Astrocyte (in vitro differentiated cells and primary cell): Measurements from ENCODE around the gene RTKN. TPM values are rescaled to one million over a fixed set of nuclear protein-coding genes. Genes with fewer than 3 reads are reported as not detected.

Experiments used
- DNase-seq: peaks from one replicate; pipeline ENCODE4 v3.0.0-alpha.2; 2010; ENCODE audit warnings: low read depth
- FAIRE-seq: peaks from 2 replicates; lab custom pipeline; 2011; peaks lifted over from hg19 to GRCh38; lab: Jason Lieb, UNC
- H2AFZ ChIP-seq: 2 replicates; pipeline ENCODE4 v1.6.0; 2012; ENCODE audit warnings: low read depth, low read length, inconsistent platforms
- H3K27ac ChIP-seq: 2 replicates; pipeline ENCODE4 v1.5.1; 2011; ENCODE audit warnings: low read depth, low read length, inconsistent platforms
- H3K27me3 ChIP-seq: 2 replicates; pipeline ENCODE4 v1.6.0; 2011; ENCODE audit warnings: low read length, inconsistent platforms; ENCODE audit not compliant: insufficient read depth
- H3K36me3 ChIP-seq: 2 replicates; pipeline ENCODE4 v1.5.1; 2011; ENCODE audit warnings: low read length, inconsistent platforms; ENCODE audit not compliant: insufficient read depth
- H3K4me1 ChIP-seq: 2 replicates; pipeline ENCODE4 v1.5.1; 2011; ENCODE audit warnings: low read length, inconsistent platforms; ENCODE audit not compliant: insufficient read depth
- H3K4me2 ChIP-seq: 2 replicates; pipeline ENCODE4 v1.6.0; 2012; ENCODE audit warnings: low read length, inconsistent platforms
- H3K4me3 ChIP-seq: 2 replicates; pipeline ENCODE4 v1.5.1; 2011; ENCODE audit warnings: low read depth, mild to moderate bottlenecking, low read length, inconsistent platforms; ENCODE audit not compliant: insufficient read depth
- H3K79me2 ChIP-seq: 2 replicates; pipeline ENCODE4 v1.6.0; 2012; ENCODE audit warnings: mild to moderate bottlenecking, low read length, inconsistent platforms; ENCODE audit not compliant: insufficient read depth
- H3K9ac ChIP-seq: 2 replicates; pipeline ENCODE4 v1.6.0; 2012; ENCODE audit warnings: mild to moderate bottlenecking, low read length, inconsistent platforms
- H3K9me3 ChIP-seq: 2 replicates; pipeline ENCODE4 v1.5.1; 2012; ENCODE audit warnings: low read depth, mild to moderate bottlenecking, low read length, inconsistent platforms; ENCODE audit not compliant: insufficient read depth
- H4K20me1 ChIP-seq: 2 replicates; pipeline ENCODE4 v1.6.0; 2012; ENCODE audit warnings: low read length, inconsistent platforms; ENCODE audit not compliant: insufficient read depth
- H3K27ac Mint-ChIP-seq: one replicate; pipeline ENCODE4 v1.8.0; 2021; ENCODE audit warnings: mild to moderate bottlenecking, mixed read lengths; ENCODE audit not compliant: unreplicated experiment
- H3K27me3 Mint-ChIP-seq: one replicate; pipeline ENCODE4 v1.8.0; 2021; ENCODE audit warnings: low read depth, mixed read lengths; ENCODE audit not compliant: unreplicated experiment
- H3K36me3 Mint-ChIP-seq: one replicate; pipeline ENCODE4 v1.8.0; 2021; ENCODE audit warnings: low read depth, mixed read lengths; ENCODE audit not compliant: unreplicated experiment
- H3K4me1 Mint-ChIP-seq: one replicate; pipeline ENCODE4 v1.8.0; 2021; ENCODE audit warnings: low read depth, mixed read lengths; ENCODE audit not compliant: unreplicated experiment
- H3K4me3 Mint-ChIP-seq: one replicate; pipeline ENCODE4 v1.8.0; 2021; ENCODE audit warnings: mild to moderate bottlenecking, moderate library complexity, mixed read lengths; ENCODE audit not compliant: unreplicated experiment
- H3K9me3 Mint-ChIP-seq: one replicate; pipeline ENCODE4 v1.8.0; 2021; ENCODE audit warnings: mild to moderate bottlenecking, mixed read lengths; ENCODE audit not compliant: unreplicated experiment
- CTCF ChIP-seq: IDR thresholded peaks from 2 replicates; pipeline ENCODE4 v1.5.1; 2011; ENCODE audit warnings: low read depth, mild to moderate bottlenecking, inconsistent platforms, low read length, moderate library complexity; ENCODE audit not compliant: insufficient read depth
- EZH2 ChIP-seq: IDR thresholded peaks from 2 replicates; pipeline ENCODE4 v1.6.1; 2012; ENCODE audit warnings: mild to moderate bottlenecking, low read length, inconsistent platforms; ENCODE audit not compliant: insufficient read depth
- total RNA-seq: library from RNA; stranded (reverse); gene quantifications from 2 replicates; pipeline ENCODE4 v1.2.1, GENCODE V29; 2021

Gene RTKN
- total RNA-seq, 1 donor from 2014 or later, result 41.6 TPM

GRCh38 chr2:74424995-74425406 is 16.7 kb downstream of the RTKN start:
- Mint-ChIP-seq H3K4me3 (no peak overlapping the region), H3K4me1 (peaks cover 27% of the 10 kb centered on the region), H3K9me3 (no peaks in the 10 kb centered on the region), H3K36me3 (peaks cover 18% of the 10 kb centered on the region), H3K27ac (peak overlapping the region; percentile 71), H3K27me3 (no peaks in the 10 kb centered on the region)
- peaks cover 18% of the 10 kb centered on the region for H3K36me3 ChIP-seq
- TF ChIP-seq EZH2 (no peak), CTCF (no peak)
- H3K9ac ChIP-seq, result no peak overlapping the region
- no peak overlapping the region for H3K4me2 ChIP-seq
- H4K20me1 ChIP-seq, result peaks cover 4% of the 10 kb centered on the region
- no peak overlapping the region for H2AFZ ChIP-seq
- no peak overlapping the region for H3K4me3 ChIP-seq
- FAIRE-seq (no peak), DNase-seq (no peak)
- H3K4me1 ChIP-seq, result peaks cover 29% of the 10 kb centered on the region
- H3K27me3 ChIP-seq, result no peaks in the 10 kb centered on the region
- no peaks in the 10 kb centered on the region for H3K79me2 ChIP-seq
- no peak overlapping the region for H3K27ac ChIP-seq
- no peaks in the 10 kb centered on the region for H3K9me3 ChIP-seq

DNA sequence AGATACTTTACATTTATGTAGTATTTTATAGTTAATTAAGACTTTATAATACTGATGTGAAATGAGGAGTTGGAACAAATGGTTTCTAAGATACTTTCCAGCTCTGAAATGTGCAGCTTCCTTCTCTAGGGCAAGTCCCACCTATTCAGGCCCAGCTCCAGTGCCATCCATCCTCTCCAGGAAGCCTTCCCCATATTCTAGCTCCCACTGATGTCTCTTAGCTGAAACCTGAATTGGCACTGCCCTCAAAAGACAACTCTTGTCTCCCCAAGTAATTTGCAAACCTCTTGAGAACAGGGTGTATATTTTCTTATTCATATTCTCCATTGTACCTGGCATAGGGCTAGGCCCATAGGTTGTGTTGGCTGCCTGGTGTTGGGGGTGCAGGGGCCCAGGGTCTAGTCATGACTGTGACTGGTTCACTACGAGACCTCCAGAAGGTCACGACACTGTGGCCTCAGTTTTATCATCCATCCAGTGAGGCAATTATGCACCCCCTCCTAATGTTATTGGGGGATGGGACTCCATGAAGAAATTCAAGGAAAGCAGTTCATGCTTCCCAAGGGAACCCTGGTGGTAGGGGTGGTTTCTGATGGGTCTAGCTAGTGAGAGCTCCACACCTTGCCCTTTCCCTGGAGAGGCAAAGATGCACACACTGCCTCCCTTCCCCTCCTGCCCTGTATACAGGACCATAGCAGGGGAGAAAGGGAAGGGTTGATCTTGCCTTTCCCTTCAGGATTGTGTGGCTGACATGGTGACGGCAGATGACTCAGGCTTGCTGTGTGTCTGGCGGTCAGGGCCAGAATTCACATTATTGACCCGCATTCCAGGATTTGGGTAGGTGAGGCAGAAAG is 17.4 kb downstream of the RTKN start:
- Mint-ChIP-seq H3K4me3 (no peak overlapping the region), H3K36me3 (peaks cover 14% of the 10 kb centered on the region)
- H3K27ac ChIP-seq, result no peak overlapping the region

More for the DNA sequence above, 17.4 kb downstream of the RTKN start:
- DNase-seq (no peak), FAIRE-seq (no peak)
- Histone ChIP-seq H3K4me1 (peaks cover 27% of the 10 kb centered on the region), H2AFZ (no peak overlapping the region), H3K4me2 (no peak overlapping the region), H3K4me3 (no peak overlapping the region), H3K27me3 (no peaks in the 10 kb centered on the region), H3K79me2 (no peaks in the 10 kb centered on the region), H4K20me1 (peaks cover 4% of the 10 kb centered on the region), H3K36me3 (peaks cover 14% of the 10 kb centered on the region), H3K9ac (no peak overlapping the region), H3K9me3 (no peaks in the 10 kb centered on the region)
- H3K4me1 Mint-ChIP-seq, result peaks cover 27% of the 10 kb centered on the region
- H3K27me3 Mint-ChIP-seq, result no peaks in the 10 kb centered on the region
- no peaks in the 10 kb centered on the region for H3K9me3 Mint-ChIP-seq
- peak overlapping the region; percentile 71 for H3K27ac Mint-ChIP-seq
- no peak for TF ChIP-seq CTCF
- TF ChIP-seq EZH2, result no peak
